ENCODE data around the gene C8A.

Gene C8A

GRCh38 chr1:56924116-56924515, 69.5 kb downstream of the C8A start:
- no peak for ATAC-seq (ENCODE audit: insufficient read depth, low read depth)

DNA sequence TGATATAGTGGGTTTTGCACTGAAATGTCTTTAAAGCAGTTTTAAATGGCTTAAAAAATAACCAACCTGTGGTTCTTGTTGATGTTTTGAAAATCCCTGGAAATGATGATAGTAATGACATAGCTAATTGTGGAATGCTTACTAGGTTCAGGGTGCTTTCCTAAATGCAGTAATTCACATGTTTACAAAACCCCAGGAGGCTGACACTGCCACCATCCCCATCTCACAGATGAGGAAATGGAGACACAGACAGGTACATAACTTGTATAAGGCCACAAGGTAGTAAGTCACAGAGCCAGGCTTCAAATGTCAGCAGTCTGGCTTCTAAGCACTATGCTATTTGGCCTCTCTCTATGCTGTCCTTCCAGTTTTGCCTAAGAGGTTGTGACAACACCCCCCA, 70.6 kb downstream of the C8A start:
- Histone ChIP-seq H3K4me1 (ENCODE audit: insufficient read depth, low read length) (no peaks in the 10 kb centered on the region), H3K27me3 (ENCODE audit: insufficient read depth, low read length, poor library complexity) (no peaks in the 10 kb centered on the region), H3K79me2 (ENCODE audit: insufficient read depth, low read length) (no peaks in the 10 kb centered on the region), H3K9me3 (ENCODE audit: insufficient read depth, low read length, severe bottlenecking) (no peaks in the 10 kb centered on the region), H3K27ac (ENCODE audit: low read length) (no peak overlapping the region), H3K4me2 (ENCODE audit: insufficient read depth, low read length) (no peak overlapping the region), H2AFZ (ENCODE audit: low read depth, low read length) (no peak overlapping the region), H3K36me3 (ENCODE audit: insufficient read depth, low read length) (no peaks in the 10 kb centered on the region), H3K9ac (ENCODE audit: low read depth, low read length) (no peak overlapping the region), H4K20me1 (ENCODE audit: insufficient read depth, low read length) (no peaks in the 10 kb centered on the region), H3K4me3 (ENCODE audit: low read depth in 1 of 2, low read length in 2 of 2) (no peak overlapping the region)
- DNase-seq (no peak), ATAC-seq (ENCODE audit: insufficient read depth, low read depth) (no peak)
- no peak for TF ChIP-seq EZH2 (IDR thresholded peaks at IDR 0.05; ENCODE audit: borderline replicate concordance, low read depth, low read length, severe bottlenecking)
- TF ChIP-seq, protein P1, sequence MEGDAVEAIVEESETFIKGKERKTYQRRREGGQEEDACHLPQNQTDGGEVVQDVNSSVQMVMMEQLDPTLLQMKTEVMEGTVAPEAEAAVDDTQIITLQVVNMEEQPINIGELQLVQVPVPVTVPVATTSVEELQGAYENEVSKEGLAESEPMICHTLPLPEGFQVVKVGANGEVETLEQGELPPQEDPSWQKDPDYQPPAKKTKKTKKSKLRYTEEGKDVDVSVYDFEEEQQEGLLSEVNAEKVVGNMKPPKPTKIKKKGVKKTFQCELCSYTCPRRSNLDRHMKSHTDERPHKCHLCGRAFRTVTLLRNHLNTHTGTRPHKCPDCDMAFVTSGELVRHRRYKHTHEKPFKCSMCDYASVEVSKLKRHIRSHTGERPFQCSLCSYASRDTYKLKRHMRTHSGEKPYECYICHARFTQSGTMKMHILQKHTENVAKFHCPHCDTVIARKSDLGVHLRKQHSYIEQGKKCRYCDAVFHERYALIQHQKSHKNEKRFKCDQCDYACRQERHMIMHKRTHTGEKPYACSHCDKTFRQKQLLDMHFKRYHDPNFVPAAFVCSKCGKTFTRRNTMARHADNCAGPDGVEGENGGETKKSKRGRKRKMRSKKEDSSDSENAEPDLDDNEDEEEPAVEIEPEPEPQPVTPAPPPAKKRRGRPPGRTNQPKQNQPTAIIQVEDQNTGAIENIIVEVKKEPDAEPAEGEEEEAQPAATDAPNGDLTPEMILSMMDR (IDR thresholded peaks at IDR 0.05; ENCODE audit: borderline replicate concordance, extremely low read depth, low read length, poor library complexity, severe bottlenecking) = no peak

More at GRCh38 chr1:56924116-56924515, 69.5 kb downstream of the C8A start:
- no peak for DNase-seq
- H2AFZ ChIP-seq (ENCODE audit: low read depth, low read length) = no peak overlapping the region
- H3K4me3 ChIP-seq (ENCODE audit: low read depth in 1 of 2, low read length in 2 of 2) = no peak overlapping the region
- no peaks in the 10 kb centered on the region for H4K20me1 ChIP-seq (ENCODE audit: insufficient read depth, low read length)
- H3K9ac ChIP-seq (ENCODE audit: low read depth, low read length) = no peak overlapping the region
- no peaks in the 10 kb centered on the region for H3K27me3 ChIP-seq (ENCODE audit: insufficient read depth, low read length, poor library complexity)
- H3K79me2 ChIP-seq (ENCODE audit: insufficient read depth, low read length) = no peaks in the 10 kb centered on the region
- H3K36me3 ChIP-seq (ENCODE audit: insufficient read depth, low read length) = no peaks in the 10 kb centered on the region
- H3K9me3 ChIP-seq (ENCODE audit: insufficient read depth, low read length, severe bottlenecking) = no peaks in the 10 kb centered on the region
- no peak overlapping the region for H3K4me2 ChIP-seq (ENCODE audit: insufficient read depth, low read length)
- H3K4me1 ChIP-seq (ENCODE audit: insufficient read depth, low read length) = no peaks in the 10 kb centered on the region
- no peak for TF ChIP-seq EZH2 (IDR thresholded peaks at IDR 0.05; ENCODE audit: borderline replicate concordance, low read depth, low read length, severe bottlenecking)
- TF ChIP-seq, protein P1 (IDR thresholded peaks at IDR 0.05; ENCODE audit: borderline replicate concordance, extremely low read depth, low read length, poor library complexity, severe bottlenecking) = no peak
- H3K27ac ChIP-seq (ENCODE audit: low read length) = no peak overlapping the region

- Histone ChIP-seq H4K20me1 (ENCODE audit: insufficient read depth, low read length) (no peaks in the 10 kb centered on the region), H3K36me3 (ENCODE audit: insufficient read depth, low read length) (no peaks in the 10 kb centered on the region), H3K27me3 (ENCODE audit: insufficient read depth, low read length, poor library complexity) (no peaks in the 10 kb centered on the region), H3K9ac (ENCODE audit: low read depth, low read length) (no peak overlapping the region), H3K4me2 (ENCODE audit: insufficient read depth, low read length) (no peak overlapping the region), H3K4me3 (ENCODE audit: low read depth in 1 of 2, low read length in 2 of 2) (no peak overlapping the region), H3K9me3 (ENCODE audit: insufficient read depth, low read length, severe bottlenecking) (no peaks in the 10 kb centered on the region), H2AFZ (ENCODE audit: low read depth, low read length) (no peak overlapping the region), H3K79me2 (ENCODE audit: insufficient read depth, low read length) (no peaks in the 10 kb centered on the region), H3K4me1 (ENCODE audit: insufficient read depth, low read length) (no peaks in the 10 kb centered on the region), H3K27ac (ENCODE audit: low read length) (no peak overlapping the region)
- TF ChIP-seq, protein P1 (IDR thresholded peaks at IDR 0.05; ENCODE audit: borderline replicate concordance, extremely low read depth, low read length, poor library complexity, severe bottlenecking) = no peak
- no peak for TF ChIP-seq EZH2 (IDR thresholded peaks at IDR 0.05; ENCODE audit: borderline replicate concordance, low read depth, low read length, severe bottlenecking)
- DNase-seq = no peak
- ATAC-seq (ENCODE audit: insufficient read depth, low read depth) = no peak
Measured at GRCh38 chr1:56927171-56927570, 72.6 kb downstream of the C8A start.

DNA sequence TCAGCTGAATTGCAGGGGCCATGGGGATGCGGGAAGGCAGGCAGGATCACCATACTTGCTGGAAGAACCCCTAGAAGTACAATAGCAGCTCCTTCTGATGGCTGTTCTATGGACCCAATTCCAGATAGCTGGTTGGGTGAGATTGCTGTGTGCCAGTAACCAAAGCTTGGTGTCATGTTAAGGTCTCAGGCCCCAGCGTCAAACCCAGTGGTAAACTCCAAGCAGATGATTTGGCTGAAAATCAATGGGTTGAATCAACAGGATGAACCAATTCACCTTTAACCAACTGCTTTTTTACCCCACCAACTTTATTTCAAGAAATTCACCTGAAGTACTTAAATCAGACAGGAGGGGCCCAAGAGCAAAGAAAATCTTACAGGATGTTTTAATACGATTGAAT, 73.4 kb downstream of the C8A start:
- Histone ChIP-seq H3K36me3 (ENCODE audit: insufficient read depth, low read length) (no peaks in the 10 kb centered on the region), H3K27ac (ENCODE audit: low read length) (no peak overlapping the region), H3K9me3 (ENCODE audit: insufficient read depth, low read length, severe bottlenecking) (no peaks in the 10 kb centered on the region), H3K9ac (ENCODE audit: low read depth, low read length) (no peak overlapping the region), H3K79me2 (ENCODE audit: insufficient read depth, low read length) (no peaks in the 10 kb centered on the region), H3K27me3 (ENCODE audit: insufficient read depth, low read length, poor library complexity) (no peaks in the 10 kb centered on the region), H4K20me1 (ENCODE audit: insufficient read depth, low read length) (no peaks in the 10 kb centered on the region), H3K4me2 (ENCODE audit: insufficient read depth, low read length) (no peak overlapping the region), H2AFZ (ENCODE audit: low read depth, low read length) (no peak overlapping the region), H3K4me3 (ENCODE audit: low read depth in 1 of 2, low read length in 2 of 2) (no peak overlapping the region), H3K4me1 (ENCODE audit: insufficient read depth, low read length) (no peaks in the 10 kb centered on the region)
- DNase-seq (no peak), ATAC-seq (ENCODE audit: insufficient read depth, low read depth) (no peak)
- TF ChIP-seq, protein P1 (IDR thresholded peaks at IDR 0.05; ENCODE audit: borderline replicate concordance, extremely low read depth, low read length, poor library complexity, severe bottlenecking) = no peak
- TF ChIP-seq EZH2 (IDR thresholded peaks at IDR 0.05; ENCODE audit: borderline replicate concordance, low read depth, low read length, severe bottlenecking) = no peak

Data from DND-41 (cell line).